GM23338 (cell line): ENCODE measurements around the gene ORAI3. TPM values are rescaled to one million over a fixed set of nuclear protein-coding genes. Genes with fewer than 3 reads are reported as not detected.

Experiments used
- ATAC-seq: fragments of 200-7000 bp; cut with Tn5 transposase; 3 replicates; pipeline ENCODE4 v1.9.1; 2020
- DNase-seq: peaks from one replicate; pipeline ENCODE4 v3.0.0-alpha.2; 2015; ENCODE audit warnings: low spot score
- H2AFZ ChIP-seq: fragments of 200-600 bp; sonication (generic); 2 replicates; pipeline ENCODE4 v1.8.0; 2016; ENCODE audit warnings: antibody characterized with exemption, mild to moderate bottlenecking, moderate library complexity
- H3F3A ChIP-seq: fragments of 200-600 bp; sonication (generic); replicated peaks from 2 replicates; pipeline ENCODE4 v1.8.0; 2017; ENCODE audit warnings: antibody characterized with exemption, mixed run types, low read depth
- H3K27ac ChIP-seq: fragments of 200-600 bp; sonication (generic); 2 replicates; pipeline ENCODE4 v1.6.1; 2016; ENCODE audit warnings: low read depth
- H3K27me3 ChIP-seq: fragments of 200-600 bp; sonication (generic); 2 replicates; pipeline ENCODE4 v1.8.0; 2016; ENCODE audit warnings: mild to moderate bottlenecking, mixed run types, moderate library complexity; ENCODE audit not compliant: insufficient read depth
- H3K36me3 ChIP-seq: fragments of 200-600 bp; sonication (generic); 2 replicates; pipeline ENCODE4 v1.8.0; 2016; ENCODE audit warnings: mild to moderate bottlenecking; ENCODE audit not compliant: insufficient read depth
- H3K4me1 ChIP-seq: fragments of 200-600 bp; sonication (generic); 2 replicates; pipeline ENCODE4 v1.8.0; 2016; ENCODE audit warnings: mild to moderate bottlenecking, moderate library complexity; ENCODE audit not compliant: insufficient read depth
- H3K4me2 ChIP-seq: fragments of 200-600 bp; sonication (generic); 2 replicates; pipeline ENCODE4 v1.7.1; 2017; ENCODE audit warnings: mixed run types
- H3K4me3 ChIP-seq: fragments of 200-600 bp; sonication (generic); 2 replicates; pipeline ENCODE4 v1.6.1; 2016; ENCODE audit warnings: mixed run types
- H3K79me2 ChIP-seq: fragments of 200-600 bp; sonication (generic); replicated peaks from 2 replicates; pipeline ENCODE4 v1.8.0; 2017; ENCODE audit warnings: mild to moderate bottlenecking; ENCODE audit not compliant: insufficient read depth
- H3K9me2 ChIP-seq: fragments of 200-600 bp; sonication (generic); 2 replicates; pipeline ENCODE4 v1.8.0; 2017; ENCODE audit not compliant: insufficient read depth
- H4K20me1 ChIP-seq: fragments of 200-600 bp; sonication (generic); replicated peaks from 2 replicates; pipeline ENCODE4 v1.8.0; 2017; ENCODE audit warnings: mild to moderate bottlenecking; ENCODE audit not compliant: insufficient read depth
- H3K27ac Mint-ChIP-seq: 2 replicates; pipeline ENCODE4 v1.8.0; 2020; ENCODE audit warnings: inconsistent platforms, mild to moderate bottlenecking, moderate library complexity, mixed read lengths
- H3K27me3 Mint-ChIP-seq: 3 replicates; pipeline ENCODE4 v1.8.0; 2022; ENCODE audit warnings: low read depth, mild to moderate bottlenecking, moderate library complexity, mixed read lengths, inconsistent platforms; ENCODE audit not compliant: insufficient read depth, poor library complexity
- H3K36me3 Mint-ChIP-seq: 3 replicates; pipeline ENCODE4 v1.8.0; 2021; ENCODE audit warnings: low read depth, mild to moderate bottlenecking, inconsistent platforms, moderate library complexity, mixed read lengths
- H3K4me1 Mint-ChIP-seq: 3 replicates; pipeline ENCODE4 v1.8.0; 2020; ENCODE audit warnings: mild to moderate bottlenecking, inconsistent platforms, mixed read lengths
- H3K4me3 Mint-ChIP-seq: 3 replicates; pipeline ENCODE4 v1.8.0; 2021; ENCODE audit warnings: moderate library complexity, mild to moderate bottlenecking, inconsistent platforms, mixed read lengths
- H3K9me3 Mint-ChIP-seq: 3 replicates; pipeline ENCODE4 v1.8.0; 2020; ENCODE audit warnings: moderate library complexity, mild to moderate bottlenecking, inconsistent platforms, mixed read lengths
- CREB1 ChIP-seq: fragments of 250-450 bp; sonication (Bioruptor Pico); IDR thresholded peaks from 2 replicates; pipeline ENCODE4 v1.5.0; 2020; ENCODE audit warnings: low read depth, mild to moderate bottlenecking, moderate library complexity
- EZH2 ChIP-seq: fragments of 200-600 bp; sonication (generic); IDR thresholded peaks from one replicate; pipeline ENCODE4 v1.8.0; 2017; ENCODE audit warnings: antibody characterized with exemption, mild to moderate bottlenecking, low read depth; ENCODE audit not compliant: unreplicated experiment
- EZH2phosphoT487 ChIP-seq: fragments of 200-600 bp; sonication (generic); IDR thresholded peaks from one replicate; pipeline ENCODE4 v1.8.1; 2018; ENCODE audit warnings: antibody characterized with exemption; ENCODE audit not compliant: unreplicated experiment
- NANOG ChIP-seq: IDR thresholded peaks from 2 replicates; pipeline ENCODE4 v1.6.1; 2016; ENCODE audit warnings: antibody characterized with exemption, borderline replicate concordance
- POLR2AphosphoS5 ChIP-seq: IDR thresholded peaks from 2 replicates; pipeline ENCODE4 v1.6.1; 2016; ENCODE audit warnings: antibody characterized with exemption, low read depth
- STAT1 ChIP-seq: IDR thresholded peaks from one replicate; pipeline ENCODE4 v1.6.1; 2016; ENCODE audit warnings: antibody characterized with exemption; ENCODE audit not compliant: unreplicated experiment
- ZNF114 ChIP-seq: fragments of 250-450 bp; sonication (Bioruptor Pico); IDR thresholded peaks from 2 replicates; pipeline ENCODE4 v1.5.0; 2020; ENCODE audit warnings: mild to moderate bottlenecking, moderate library complexity
- ZNF331 ChIP-seq: fragments of 250-450 bp; sonication (Bioruptor Pico); IDR thresholded peaks from 2 replicates; pipeline ENCODE4 v1.5.0; 2020; ENCODE audit warnings: low read depth, mild to moderate bottlenecking, moderate library complexity
- polyA plus RNA-seq: library from polyadenylated mRNA; unstranded; fragments of >200 nt; fragmentation: Nextera tagmentation; extraction: Ambion mirVana; gene quantifications from 2 replicates; pipeline ENCODE4 v1.2.1, GENCODE V29; 2016
- total RNA-seq: library from RNA; depleted of rRNA; stranded (reverse); fragments of >200 nt; shearing (Covaris generic); gene quantifications from 2 replicates; pipeline ENCODE4 v1.2.3, GENCODE V29; 2014
- TF ChIP-seq, protein P1 (sequence below): IDR thresholded peaks from one replicate; pipeline ENCODE4 v1.6.1; 2018; ENCODE audit warnings: antibody characterized with exemption; ENCODE audit not compliant: unreplicated experiment
- TF ChIP-seq, protein P2 (sequence below): IDR thresholded peaks from 2 replicates; pipeline ENCODE4 v1.6.1; 2016; ENCODE audit warnings: antibody characterized with exemption
- TF ChIP-seq, protein P3 (sequence below): fragments of 250-450 bp; sonication (Bioruptor Pico); IDR thresholded peaks from 2 replicates; pipeline ENCODE4 v1.5.0; 2020; ENCODE audit warnings: mild to moderate bottlenecking, moderate library complexity

ORAI3 gene
- total and polyA plus RNA-seq, 2 experiments from 2014 or later, result 6.9 to 15.9 TPM

DNA sequence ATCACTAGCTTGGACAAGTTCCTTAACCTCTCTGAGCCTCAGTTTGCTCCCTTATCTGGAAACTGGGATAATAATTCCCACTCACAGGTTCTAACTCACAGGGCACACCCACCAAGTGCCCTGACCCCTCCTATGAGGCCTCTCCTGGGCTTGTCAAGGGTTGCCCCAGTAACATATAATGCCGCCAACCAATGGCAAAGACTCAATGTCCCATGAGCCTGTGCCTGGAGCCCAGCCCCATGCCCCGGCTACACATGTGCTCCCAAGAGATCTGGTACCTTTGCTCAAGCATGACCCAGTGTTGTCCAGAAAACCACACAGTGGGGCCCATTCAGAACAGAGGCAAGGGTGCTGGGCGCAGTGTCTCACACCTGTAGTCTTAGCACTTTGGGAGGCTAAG lies 34.0 kb upstream of the ORAI3 start:
- ATAC-seq (no peak), DNase-seq (no peak)
- no peaks in the 10 kb centered on the region for H4K20me1 ChIP-seq
- Mint-ChIP-seq H3K9me3 (no peaks in the 10 kb centered on the region), H3K27ac (no peak overlapping the region), H3K4me1 (peaks cover 10% of the 10 kb centered on the region; the same call in 2 of the 3 replicates), H3K4me3 (no peak overlapping the region), H3K27me3 (peaks cover 4% of the 10 kb centered on the region), H3K36me3 (no peaks in the 10 kb centered on the region)
- no peaks in the 10 kb centered on the region for H3F3A ChIP-seq
- H3K36me3 ChIP-seq, result no peaks in the 10 kb centered on the region
- no peaks in the 10 kb centered on the region for H3K79me2 ChIP-seq
- no peak overlapping the region for H3K4me2 ChIP-seq
- no peak overlapping the region for H3K4me3 ChIP-seq
- TF ChIP-seq, protein P1, sequence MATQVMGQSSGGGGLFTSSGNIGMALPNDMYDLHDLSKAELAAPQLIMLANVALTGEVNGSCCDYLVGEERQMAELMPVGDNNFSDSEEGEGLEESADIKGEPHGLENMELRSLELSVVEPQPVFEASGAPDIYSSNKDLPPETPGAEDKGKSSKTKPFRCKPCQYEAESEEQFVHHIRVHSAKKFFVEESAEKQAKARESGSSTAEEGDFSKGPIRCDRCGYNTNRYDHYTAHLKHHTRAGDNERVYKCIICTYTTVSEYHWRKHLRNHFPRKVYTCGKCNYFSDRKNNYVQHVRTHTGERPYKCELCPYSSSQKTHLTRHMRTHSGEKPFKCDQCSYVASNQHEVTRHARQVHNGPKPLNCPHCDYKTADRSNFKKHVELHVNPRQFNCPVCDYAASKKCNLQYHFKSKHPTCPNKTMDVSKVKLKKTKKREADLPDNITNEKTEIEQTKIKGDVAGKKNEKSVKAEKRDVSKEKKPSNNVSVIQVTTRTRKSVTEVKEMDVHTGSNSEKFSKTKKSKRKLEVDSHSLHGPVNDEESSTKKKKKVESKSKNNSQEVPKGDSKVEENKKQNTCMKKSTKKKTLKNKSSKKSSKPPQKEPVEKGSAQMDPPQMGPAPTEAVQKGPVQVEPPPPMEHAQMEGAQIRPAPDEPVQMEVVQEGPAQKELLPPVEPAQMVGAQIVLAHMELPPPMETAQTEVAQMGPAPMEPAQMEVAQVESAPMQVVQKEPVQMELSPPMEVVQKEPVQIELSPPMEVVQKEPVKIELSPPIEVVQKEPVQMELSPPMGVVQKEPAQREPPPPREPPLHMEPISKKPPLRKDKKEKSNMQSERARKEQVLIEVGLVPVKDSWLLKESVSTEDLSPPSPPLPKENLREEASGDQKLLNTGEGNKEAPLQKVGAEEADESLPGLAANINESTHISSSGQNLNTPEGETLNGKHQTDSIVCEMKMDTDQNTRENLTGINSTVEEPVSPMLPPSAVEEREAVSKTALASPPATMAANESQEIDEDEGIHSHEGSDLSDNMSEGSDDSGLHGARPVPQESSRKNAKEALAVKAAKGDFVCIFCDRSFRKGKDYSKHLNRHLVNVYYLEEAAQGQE, result no peak
- TF ChIP-seq POLR2AphosphoS5 (no peak), NANOG (no peak), EZH2 (no peak), ZNF331 (CRISPR knock-in tag) (no peak), EZH2phosphoT487 (no peak), CREB1 (no peak), STAT1 (no peak), ZNF114 (CRISPR knock-in tag) (no peak)
- TF ChIP-seq, protein P2, sequence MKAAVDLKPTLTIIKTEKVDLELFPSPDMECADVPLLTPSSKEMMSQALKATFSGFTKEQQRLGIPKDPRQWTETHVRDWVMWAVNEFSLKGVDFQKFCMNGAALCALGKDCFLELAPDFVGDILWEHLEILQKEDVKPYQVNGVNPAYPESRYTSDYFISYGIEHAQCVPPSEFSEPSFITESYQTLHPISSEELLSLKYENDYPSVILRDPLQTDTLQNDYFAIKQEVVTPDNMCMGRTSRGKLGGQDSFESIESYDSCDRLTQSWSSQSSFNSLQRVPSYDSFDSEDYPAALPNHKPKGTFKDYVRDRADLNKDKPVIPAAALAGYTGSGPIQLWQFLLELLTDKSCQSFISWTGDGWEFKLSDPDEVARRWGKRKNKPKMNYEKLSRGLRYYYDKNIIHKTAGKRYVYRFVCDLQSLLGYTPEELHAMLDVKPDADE, result no peak
- TF ChIP-seq, protein P3, sequence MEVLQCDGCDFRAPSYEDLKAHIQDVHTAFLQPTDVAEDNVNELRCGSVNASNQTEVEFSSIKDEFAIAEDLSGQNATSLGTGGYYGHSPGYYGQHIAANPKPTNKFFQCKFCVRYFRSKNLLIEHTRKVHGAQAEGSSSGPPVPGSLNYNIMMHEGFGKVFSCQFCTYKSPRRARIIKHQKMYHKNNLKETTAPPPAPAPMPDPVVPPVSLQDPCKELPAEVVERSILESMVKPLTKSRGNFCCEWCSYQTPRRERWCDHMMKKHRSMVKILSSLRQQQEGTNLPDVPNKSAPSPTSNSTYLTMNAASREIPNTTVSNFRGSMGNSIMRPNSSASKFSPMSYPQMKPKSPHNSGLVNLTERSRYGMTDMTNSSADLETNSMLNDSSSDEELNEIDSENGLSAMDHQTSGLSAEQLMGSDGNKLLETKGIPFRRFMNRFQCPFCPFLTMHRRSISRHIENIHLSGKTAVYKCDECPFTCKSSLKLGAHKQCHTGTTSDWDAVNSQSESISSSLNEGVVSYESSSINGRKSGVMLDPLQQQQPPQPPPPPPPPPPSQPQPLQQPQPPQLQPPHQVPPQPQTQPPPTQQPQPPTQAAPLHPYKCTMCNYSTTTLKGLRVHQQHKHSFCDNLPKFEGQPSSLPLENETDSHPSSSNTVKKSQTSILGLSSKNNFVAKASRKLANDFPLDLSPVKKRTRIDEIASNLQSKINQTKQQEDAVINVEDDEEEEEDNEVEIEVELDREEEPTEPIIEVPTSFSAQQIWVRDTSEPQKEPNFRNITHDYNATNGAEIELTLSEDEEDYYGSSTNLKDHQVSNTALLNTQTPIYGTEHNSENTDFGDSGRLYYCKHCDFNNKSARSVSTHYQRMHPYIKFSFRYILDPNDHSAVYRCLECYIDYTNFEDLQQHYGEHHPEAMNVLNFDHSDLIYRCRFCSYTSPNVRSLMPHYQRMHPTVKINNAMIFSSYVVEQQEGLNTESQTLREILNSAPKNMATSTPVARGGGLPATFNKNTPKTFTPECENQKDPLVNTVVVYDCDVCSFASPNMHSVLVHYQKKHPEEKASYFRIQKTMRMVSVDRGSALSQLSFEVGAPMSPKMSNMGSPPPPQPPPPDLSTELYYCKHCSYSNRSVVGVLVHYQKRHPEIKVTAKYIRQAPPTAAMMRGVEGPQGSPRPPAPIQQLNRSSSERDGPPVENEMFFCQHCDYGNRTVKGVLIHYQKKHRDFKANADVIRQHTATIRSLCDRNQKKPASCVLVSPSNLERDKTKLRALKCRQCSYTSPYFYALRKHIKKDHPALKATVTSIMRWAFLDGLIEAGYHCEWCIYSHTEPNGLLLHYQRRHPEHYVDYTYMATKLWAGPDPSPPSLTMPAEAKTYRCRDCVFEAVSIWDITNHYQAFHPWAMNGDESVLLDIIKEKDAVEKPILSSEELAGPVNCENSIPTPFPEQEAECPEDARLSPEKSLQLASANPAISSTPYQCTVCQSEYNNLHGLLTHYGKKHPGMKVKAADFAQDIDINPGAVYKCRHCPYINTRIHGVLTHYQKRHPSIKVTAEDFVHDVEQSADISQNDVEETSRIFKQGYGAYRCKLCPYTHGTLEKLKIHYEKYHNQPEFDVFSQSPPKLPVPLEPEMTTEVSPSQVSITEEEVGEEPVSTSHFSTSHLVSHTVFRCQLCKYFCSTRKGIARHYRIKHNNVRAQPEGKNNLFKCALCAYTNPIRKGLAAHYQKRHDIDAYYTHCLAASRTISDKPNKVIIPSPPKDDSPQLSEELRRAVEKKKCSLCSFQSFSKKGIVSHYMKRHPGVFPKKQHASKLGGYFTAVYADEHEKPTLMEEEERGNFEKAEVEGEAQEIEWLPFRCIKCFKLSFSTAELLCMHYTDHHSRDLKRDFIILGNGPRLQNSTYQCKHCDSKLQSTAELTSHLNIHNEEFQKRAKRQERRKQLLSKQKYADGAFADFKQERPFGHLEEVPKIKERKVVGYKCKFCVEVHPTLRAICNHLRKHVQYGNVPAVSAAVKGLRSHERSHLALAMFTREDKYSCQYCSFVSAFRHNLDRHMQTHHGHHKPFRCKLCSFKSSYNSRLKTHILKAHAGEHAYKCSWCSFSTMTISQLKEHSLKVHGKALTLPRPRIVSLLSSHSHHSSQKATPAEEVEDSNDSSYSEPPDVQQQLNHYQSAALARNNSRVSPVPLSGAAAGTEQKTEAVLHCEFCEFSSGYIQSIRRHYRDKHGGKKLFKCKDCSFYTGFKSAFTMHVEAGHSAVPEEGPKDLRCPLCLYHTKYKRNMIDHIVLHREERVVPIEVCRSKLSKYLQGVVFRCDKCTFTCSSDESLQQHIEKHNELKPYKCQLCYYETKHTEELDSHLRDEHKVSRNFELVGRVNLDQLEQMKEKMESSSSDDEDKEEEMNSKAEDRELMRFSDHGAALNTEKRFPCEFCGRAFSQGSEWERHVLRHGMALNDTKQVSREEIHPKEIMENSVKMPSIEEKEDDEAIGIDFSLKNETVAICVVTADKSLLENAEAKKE (CRISPR knock-in tag), result no peak
- no peaks in the 10 kb centered on the region for H3K27me3 ChIP-seq
- peaks cover 4% of the 10 kb centered on the region; the same call in 1 of the 2 replicates for H3K4me1 ChIP-seq
- H3K27ac ChIP-seq, result no peak overlapping the region
- no peak overlapping the region for H2AFZ ChIP-seq
- H3K9me2 ChIP-seq, result no peaks in the 10 kb centered on the region
